GM13976 (cell line): ENCODE data around the gene RUNX1.

ENCODE experiments used
- DNase-seq: peaks from one replicate; pipeline ENCODE4 v3.0.0; 2012; ENCODE audit warnings: low spot score
- in situ Hi-C: fragments of 300-500 bp; cut with MboI; formaldehyde crosslinking; loops from one replicate; pipeline ENCODE4 v1.12.0; 2022; ENCODE audit warnings: low sequenced_read_pairs, mixed read lengths, inconsistent platforms; ENCODE audit not compliant: unreplicated experiment
- TF ChIP-seq, protein P1 (sequence below): IDR thresholded peaks from 2 replicates; pipeline ENCODE4 v1.5.1; 2012; ENCODE audit warnings: borderline replicate concordance, mild to moderate bottlenecking; ENCODE audit not compliant: insufficient read depth; ENCODE audit errors: extremely low read depth, missing control alignments, control extremely low read depth

RUNX1 gene

DNA sequence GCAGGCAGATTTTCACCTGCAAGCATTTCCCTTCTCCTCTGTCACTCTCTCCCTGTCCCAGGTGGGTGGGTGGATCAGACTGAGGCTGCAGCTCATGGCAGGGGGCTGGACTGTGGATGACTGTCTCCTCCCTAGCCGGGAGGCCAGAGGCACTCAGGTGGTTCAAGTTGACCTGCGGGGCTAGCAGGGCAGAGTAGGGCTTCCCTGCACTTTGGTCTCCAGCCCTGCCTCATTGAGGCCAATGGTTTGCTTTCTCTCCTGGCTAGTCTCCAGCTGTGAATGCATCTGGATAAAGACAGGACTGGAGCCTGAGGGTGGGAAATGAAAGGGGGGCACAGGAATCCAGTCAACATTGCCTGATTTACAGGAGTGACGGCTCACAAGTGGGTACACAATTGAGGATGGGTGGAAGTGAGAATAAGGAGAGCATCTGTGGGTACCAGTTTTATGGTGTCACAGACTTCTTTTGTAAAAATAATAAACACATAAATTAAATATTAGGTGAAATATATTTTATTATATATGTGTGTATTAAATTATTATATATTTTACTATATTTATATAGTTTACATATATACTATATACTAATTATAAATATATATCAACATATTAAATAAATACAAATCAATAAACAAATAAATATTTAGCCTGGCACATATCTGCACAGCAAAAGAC, 25.6 kb downstream of the RUNX1 start:
- in situ Hi-C loops = no loop called here
- DNase-seq = no peak
- TF ChIP-seq, protein P1, sequence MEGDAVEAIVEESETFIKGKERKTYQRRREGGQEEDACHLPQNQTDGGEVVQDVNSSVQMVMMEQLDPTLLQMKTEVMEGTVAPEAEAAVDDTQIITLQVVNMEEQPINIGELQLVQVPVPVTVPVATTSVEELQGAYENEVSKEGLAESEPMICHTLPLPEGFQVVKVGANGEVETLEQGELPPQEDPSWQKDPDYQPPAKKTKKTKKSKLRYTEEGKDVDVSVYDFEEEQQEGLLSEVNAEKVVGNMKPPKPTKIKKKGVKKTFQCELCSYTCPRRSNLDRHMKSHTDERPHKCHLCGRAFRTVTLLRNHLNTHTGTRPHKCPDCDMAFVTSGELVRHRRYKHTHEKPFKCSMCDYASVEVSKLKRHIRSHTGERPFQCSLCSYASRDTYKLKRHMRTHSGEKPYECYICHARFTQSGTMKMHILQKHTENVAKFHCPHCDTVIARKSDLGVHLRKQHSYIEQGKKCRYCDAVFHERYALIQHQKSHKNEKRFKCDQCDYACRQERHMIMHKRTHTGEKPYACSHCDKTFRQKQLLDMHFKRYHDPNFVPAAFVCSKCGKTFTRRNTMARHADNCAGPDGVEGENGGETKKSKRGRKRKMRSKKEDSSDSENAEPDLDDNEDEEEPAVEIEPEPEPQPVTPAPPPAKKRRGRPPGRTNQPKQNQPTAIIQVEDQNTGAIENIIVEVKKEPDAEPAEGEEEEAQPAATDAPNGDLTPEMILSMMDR = no peak

DNA sequence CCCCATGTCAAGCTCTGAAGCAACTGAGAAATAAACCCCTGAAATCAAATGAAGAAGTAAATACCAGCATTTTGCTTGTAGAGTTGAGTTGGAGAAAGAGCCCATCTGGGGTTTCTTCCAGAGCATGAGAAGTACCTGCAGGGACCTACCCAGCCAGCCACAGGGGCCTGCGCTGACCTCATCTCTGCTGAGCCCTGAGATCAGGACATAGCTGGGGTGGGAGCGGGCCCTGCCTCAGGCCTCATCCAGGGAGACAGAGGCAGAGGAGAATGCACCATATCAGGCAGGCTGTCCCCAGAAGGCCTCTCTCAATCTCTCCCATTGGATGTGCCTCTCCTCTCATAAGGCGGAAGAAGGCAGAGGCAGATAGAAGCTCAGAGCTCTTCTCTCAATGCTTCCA, 27.6 kb downstream of the RUNX1 start:
- DNase-seq = no peak
- TF ChIP-seq, protein P1 = no peak
- in situ Hi-C loops = no loop called here

DNA sequence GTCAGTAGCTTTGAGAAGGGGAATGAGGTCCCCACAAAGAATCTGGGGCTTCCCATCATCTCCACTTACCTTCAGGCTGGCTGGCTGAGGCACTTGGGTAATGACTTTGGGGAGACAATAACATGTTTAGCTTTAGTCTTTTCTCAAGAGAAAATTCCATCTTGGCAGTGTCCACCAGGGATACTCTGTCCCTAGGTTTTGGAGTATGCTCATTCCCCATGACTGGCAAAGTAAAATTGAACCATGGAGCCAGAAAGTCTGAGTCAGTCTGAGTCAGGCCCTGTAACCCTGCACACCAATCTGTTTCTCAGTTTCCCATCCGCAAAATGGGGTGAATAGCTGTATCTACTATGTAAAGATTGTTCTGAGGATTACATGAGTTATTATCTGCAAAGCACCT, 28.2 kb downstream of the RUNX1 start:
- in situ Hi-C loops = no loop called here
- no peak for DNase-seq
- TF ChIP-seq, protein P1 = no peak

DNA sequence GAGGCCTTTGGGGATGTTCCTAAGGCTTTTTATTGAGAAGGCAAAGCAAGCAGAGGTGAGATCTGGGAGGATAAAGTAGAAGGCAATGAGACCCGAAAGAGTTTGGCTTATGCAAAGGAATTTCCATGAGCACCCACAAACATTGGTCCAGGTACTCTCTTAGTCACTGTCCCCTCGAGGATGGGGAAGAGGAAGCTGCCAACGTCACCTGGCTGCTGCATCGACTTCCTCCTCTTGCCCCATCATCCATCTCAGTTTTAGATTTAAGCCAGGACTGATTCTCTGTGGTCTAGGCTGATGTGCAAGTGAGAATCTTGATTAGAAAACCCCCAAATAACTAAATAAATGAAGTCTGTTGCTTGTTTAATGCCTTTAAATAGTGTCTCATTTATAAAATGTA, 28.7 kb downstream of the RUNX1 start:
- TF ChIP-seq, protein P1 = no peak
- DNase-seq = no peak
- in situ Hi-C loops = no loop called here

DNA sequence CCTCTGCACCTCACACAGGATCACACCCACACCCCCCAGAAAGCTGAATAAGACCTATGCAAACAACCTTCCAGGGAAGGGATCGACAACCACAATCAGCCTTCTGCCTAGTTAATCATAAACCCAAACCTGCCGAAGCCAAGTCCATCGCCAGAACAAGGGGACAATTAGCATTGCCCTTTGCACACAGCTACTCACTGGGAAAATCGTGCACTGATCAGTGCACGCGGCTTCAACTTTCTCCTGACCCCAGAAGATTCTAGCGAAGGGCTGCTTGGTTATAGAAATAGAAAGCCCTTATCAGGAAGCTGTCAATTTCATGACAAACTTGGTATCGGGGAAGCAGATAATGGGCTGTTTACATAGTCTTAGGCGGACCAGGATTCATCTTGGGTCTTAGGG, 29.5 kb downstream of the RUNX1 start:
- in situ Hi-C loops = no loop called here

DNA sequence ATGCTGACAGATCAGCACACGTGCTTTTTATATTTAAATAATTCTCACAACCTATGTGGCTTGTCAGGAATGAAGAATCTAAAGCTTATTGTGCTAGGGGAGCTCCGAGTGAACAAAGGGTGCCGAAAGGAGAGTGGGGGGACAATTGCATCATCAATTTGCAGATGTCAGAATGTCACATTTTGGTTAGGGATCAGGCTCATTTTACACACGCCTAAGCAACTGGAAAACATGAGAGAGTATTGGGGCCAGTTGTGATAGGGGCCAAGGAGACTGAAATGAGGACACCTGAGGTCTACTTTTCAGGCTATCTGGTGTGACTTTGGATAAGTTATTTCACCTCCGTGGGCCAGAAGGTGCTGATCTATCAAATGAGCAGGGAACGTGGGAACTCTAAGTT, 31.8 kb downstream of the RUNX1 start:
- TF ChIP-seq, protein P1 = no peak
- in situ Hi-C loops = no loop called here
- DNase-seq = no peak

More for the DNA sequence above, 29.5 kb downstream of the RUNX1 start:
- TF ChIP-seq, protein P1 = no peak
- no peak for DNase-seq
